Measurements from ENCODE around the gene DEPDC5. TPM values are rescaled to one million over a fixed set of nuclear protein-coding genes. Genes with fewer than 3 reads are reported as not detected.

The DEPDC5 gene
- total RNA-seq, 1 experiment from 2014 or later = 13.3 TPM

GRCh38 chr22:31872209-31872608, 118.4 kb downstream of the DEPDC5 start:
- peaks cover 33% of the 10 kb centered on the region for H3K36me3 Mint-ChIP-seq (ENCODE audit: insufficient read depth, unreplicated experiment)
- H3K4me3 Mint-ChIP-seq (ENCODE audit: unreplicated experiment) = no peak overlapping the region
- ChIA-PET POLR2A (interaction anchor here (0.8 to 1.2 kb wide), 2 partner anchors 73 to 81 kb away, joined by 3 read pairs; no protein-coding TSS in a partner anchor), CTCF (interaction anchor here (1.0 to 5.4 kb wide), 2 partner anchors 76 to 97 kb away, joined by 4 to 59 read pairs; no protein-coding TSS in a partner anchor)
- no peaks in the 10 kb centered on the region for H3K9me3 Mint-ChIP-seq (ENCODE audit: unreplicated experiment)
- no TSS peak for BruUV-seq (replicated peaks)
- intact Hi-C loops (cut with micrococcal nuclease) = loop anchor here (5.0 kb wide), 1 partner anchor 210 kb away; the partner anchor contains the start of gene PISD
- no peak for TF ChIP-seq CTCF (IDR thresholded peaks at IDR 0.05; ENCODE audit: unreplicated experiment)
- H3K4me1 Mint-ChIP-seq (ENCODE audit: insufficient read depth, unreplicated experiment) = peaks cover 16% of the 10 kb centered on the region
- peak; percentile 13 for DNase-seq (ENCODE audit: unreplicated experiment)
- H3K27me3 Mint-ChIP-seq (ENCODE audit: insufficient read depth, unreplicated experiment) = no peaks in the 10 kb centered on the region
- no peak overlapping the region for H3K27ac Mint-ChIP-seq (ENCODE audit: low read depth, unreplicated experiment)

GRCh38 chr22:31874821-31875220, 121.0 kb downstream of the DEPDC5 start:
- intact Hi-C loops (cut with micrococcal nuclease) = loop anchor here (5.0 kb wide), 1 partner anchor 213 kb away; the partner anchor contains the start of gene PISD
- no peaks in the 10 kb centered on the region for H3K9me3 Mint-ChIP-seq (ENCODE audit: unreplicated experiment)
- peaks cover 16% of the 10 kb centered on the region for H3K4me1 Mint-ChIP-seq (ENCODE audit: insufficient read depth, unreplicated experiment)
- H3K36me3 Mint-ChIP-seq (ENCODE audit: insufficient read depth, unreplicated experiment) = peaks cover 43% of the 10 kb centered on the region
- POLR2A ChIA-PET = no interaction called here
- H3K27me3 Mint-ChIP-seq (ENCODE audit: insufficient read depth, unreplicated experiment) = no peaks in the 10 kb centered on the region
- H3K4me3 Mint-ChIP-seq (ENCODE audit: unreplicated experiment) = no peak overlapping the region
- CTCF ChIA-PET = interaction anchor here (0.6 to 0.7 kb wide), 2 partner anchors 21 to 78 kb away, joined by 4 read pairs; no protein-coding TSS in a partner anchor
- no peak overlapping the region for H3K27ac Mint-ChIP-seq (ENCODE audit: low read depth, unreplicated experiment)
- DNase-seq (ENCODE audit: unreplicated experiment) = no peak
- BruUV-seq (replicated peaks) = no TSS peak
- TF ChIP-seq CTCF (IDR thresholded peaks at IDR 0.05; ENCODE audit: unreplicated experiment) = no peak

GRCh38 chr22:31876156-31876920, 122.5 kb downstream of the DEPDC5 start:
- no TSS peak for BruUV-seq (replicated peaks)

More at GRCh38 chr22:31876156-31876920, 122.5 kb downstream of the DEPDC5 start:
- no peaks in the 10 kb centered on the region for H3K9me3 Mint-ChIP-seq (ENCODE audit: unreplicated experiment)
- no peak for DNase-seq (ENCODE audit: unreplicated experiment)
- no peak for TF ChIP-seq CTCF (IDR thresholded peaks at IDR 0.05; ENCODE audit: unreplicated experiment)
- no peaks in the 10 kb centered on the region for H3K27me3 Mint-ChIP-seq (ENCODE audit: insufficient read depth, unreplicated experiment)
- intact Hi-C loops (cut with micrococcal nuclease) = no loop called here
- peaks cover 2% of the 10 kb centered on the region for H3K4me1 Mint-ChIP-seq (ENCODE audit: insufficient read depth, unreplicated experiment)
- CTCF ChIA-PET = interaction anchor here (0.8 kb wide), 1 partner anchor 18 kb away, joined by 3 read pairs; no protein-coding TSS in a partner anchor
- H3K36me3 Mint-ChIP-seq (ENCODE audit: insufficient read depth, unreplicated experiment) = peaks cover 43% of the 10 kb centered on the region
- H3K27ac Mint-ChIP-seq (ENCODE audit: low read depth, unreplicated experiment) = no peak overlapping the region
- POLR2A ChIA-PET = interaction anchor here (0.6 kb wide), 1 partner anchor 290 kb away, joined by 3 read pairs; no protein-coding TSS in a partner anchor
- H3K4me3 Mint-ChIP-seq (ENCODE audit: unreplicated experiment) = no peak overlapping the region

Data from MCF 10A (cell line).